Ishikawa (cell line): ENCODE measurements around the gene ACSL1.

Experiments
- CEBPB ChIP-seq: IDR thresholded peaks from 2 replicates; pipeline ENCODE4 v1.6.1; 2012
- CREB1 ChIP-seq: IDR thresholded peaks from 2 replicates; pipeline ENCODE4 v1.6.1; 2012; ENCODE audit warnings: low read depth
- EGR1 ChIP-seq: IDR thresholded peaks from 2 replicates; pipeline ENCODE4 v1.6.1; 2012
- EP300 ChIP-seq: IDR thresholded peaks from 2 replicates; pipeline ENCODE4 v1.6.1; 2012; ENCODE audit warnings: borderline replicate concordance
- FOXM1 ChIP-seq: IDR thresholded peaks from 2 replicates; pipeline ENCODE4 v1.6.1; 2012; ENCODE audit warnings: low read depth, borderline replicate concordance
- MAX ChIP-seq: IDR thresholded peaks from 2 replicates; pipeline ENCODE4 v1.6.1; 2012
- NFIC ChIP-seq: IDR thresholded peaks from 2 replicates; pipeline ENCODE4 v1.6.1; 2012
- RAD21 ChIP-seq: IDR thresholded peaks from 2 replicates; pipeline ENCODE4 v1.6.1; 2012; ENCODE audit warnings: low read depth
- REST ChIP-seq: IDR thresholded peaks from 2 replicates; pipeline ENCODE4 v1.6.1; 2012; ENCODE audit warnings: low read depth, mild to moderate bottlenecking
- TAF1 ChIP-seq: IDR thresholded peaks from 2 replicates; pipeline ENCODE4 v1.6.1; 2012; ENCODE audit warnings: low read depth, mild to moderate bottlenecking
- TCF12 ChIP-seq: IDR thresholded peaks from 2 replicates; pipeline ENCODE4 v1.6.1; 2012; ENCODE audit warnings: low read depth
- TEAD4 ChIP-seq: IDR thresholded peaks from 2 replicates; pipeline ENCODE4 v1.6.1; 2012
- USF1 ChIP-seq: IDR thresholded peaks from 2 replicates; pipeline ENCODE4 v1.6.1; 2012
- YY1 ChIP-seq: IDR thresholded peaks from 2 replicates; pipeline ENCODE4 v1.6.1; 2012; ENCODE audit warnings: low read depth
- ZBTB7A ChIP-seq: IDR thresholded peaks from 2 replicates; pipeline ENCODE4 v1.6.1; 2012; ENCODE audit warnings: low read depth

The ACSL1 gene

GRCh38 chr4:184782731-184783373 is 42.9 kb downstream of the ACSL1 start:
- no peak for TF ChIP-seq USF1

DNA sequence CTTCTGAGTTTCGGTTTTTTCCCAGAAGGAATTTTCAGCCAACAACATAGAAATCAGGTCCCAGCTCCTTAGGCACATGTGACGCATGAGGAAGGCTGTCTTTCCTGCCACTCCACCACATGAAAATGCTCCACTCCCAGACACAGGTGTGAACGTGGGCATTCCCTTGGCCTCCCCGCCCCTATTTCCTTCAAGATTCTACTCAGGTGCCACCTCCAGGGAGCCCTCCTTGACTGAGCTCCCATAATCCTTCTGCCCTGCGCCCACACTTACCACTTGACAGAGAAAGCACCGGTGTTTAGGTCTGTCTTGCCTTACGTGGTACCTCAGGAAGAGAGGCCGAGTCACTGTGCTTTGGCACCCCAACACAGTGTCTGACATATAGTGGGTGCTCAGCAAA is 47.4 kb downstream of the ACSL1 start:
- no peak for TF ChIP-seq EGR1
- TF ChIP-seq RAD21: no peak
- no peak for TF ChIP-seq TCF12

DNA sequence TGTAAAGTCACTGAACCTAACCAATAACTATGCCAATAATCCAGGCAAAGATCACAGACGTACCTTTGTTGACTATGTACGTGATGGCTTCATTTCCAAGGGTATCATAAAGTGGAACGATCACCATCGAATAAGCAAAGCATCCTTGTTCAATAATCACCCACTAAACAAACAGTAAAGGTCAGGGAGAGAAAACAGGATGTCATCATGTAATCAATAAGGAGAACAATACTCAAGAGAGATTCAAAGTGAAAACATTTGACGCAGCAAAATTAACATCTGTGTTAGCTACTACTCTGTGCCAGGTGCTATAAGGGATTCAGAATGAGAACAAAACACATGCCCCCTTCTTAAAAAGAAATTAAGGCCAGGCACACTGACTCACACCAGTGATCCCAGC is 48.9 kb downstream of the ACSL1 start:
- TF ChIP-seq TCF12 (no peak), REST (no peak), NFIC (no peak), TEAD4 (no peak), EP300 (no peak), CEBPB (no peak), USF1 (no peak), EGR1 (no peak), CREB1 (no peak), YY1 (no peak), FOXM1 (no peak), ZBTB7A (no peak), TAF1 (no peak)

GRCh38 chr4:184775854-184776555 is 49.8 kb downstream of the ACSL1 start:
- TF ChIP-seq CEBPB (no peak), TCF12 (no peak), YY1 (no peak), RAD21 (no peak), TEAD4 (no peak), EP300 (no peak), USF1 (no peak), EGR1 (no peak), ZBTB7A (no peak), REST (no peak), TAF1 (no peak), FOXM1 (no peak), MAX (no peak), CREB1 (no peak), NFIC (no peak)

DNA sequence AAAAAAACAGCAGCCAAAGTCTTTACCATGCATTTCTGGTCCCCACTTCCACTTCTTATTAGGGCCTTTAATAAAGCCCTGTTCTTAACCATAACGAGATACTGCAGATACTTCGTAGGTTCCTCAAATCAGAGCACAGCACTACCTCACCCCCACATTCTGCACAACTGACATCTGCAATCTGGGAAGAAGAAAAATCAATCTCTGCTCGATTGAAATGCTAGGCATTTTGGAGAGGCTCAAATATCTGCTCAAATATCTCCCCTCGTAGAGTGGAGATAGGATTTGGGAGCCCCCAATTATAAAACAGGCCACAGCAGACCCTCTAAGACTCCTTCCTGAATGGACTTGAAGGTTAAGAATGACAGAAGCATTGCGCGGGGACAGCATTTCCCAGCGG is 51.6 kb downstream of the ACSL1 start:
- TF ChIP-seq CEBPB (no peak), REST (no peak), MAX (no peak), TCF12 (no peak), RAD21 (no peak), TEAD4 (no peak), NFIC (no peak), EGR1 (no peak), CREB1 (no peak), USF1 (no peak), FOXM1 (no peak), TAF1 (no peak), ZBTB7A (no peak), YY1 (no peak), EP300 (no peak)
